ENCODE data around the gene ENHO. TPM values are rescaled to one million over a fixed set of nuclear protein-coding genes. Genes with fewer than 3 reads are reported as not detected.
"Not testable (repeated sequence)": the region's sequence is repeated elsewhere in the genome, so short reads cannot be mapped to it uniquely, and the experiment has no call there.

ENHO gene
- total RNA-seq, 1 donor: not detected

GRCh38 chr9:34484678-34485077 lies 38.1 kb downstream of the ENHO start:
- DNase-seq (ENCODE audit: low read depth): no peak
- TF ChIP-seq, protein P1, sequence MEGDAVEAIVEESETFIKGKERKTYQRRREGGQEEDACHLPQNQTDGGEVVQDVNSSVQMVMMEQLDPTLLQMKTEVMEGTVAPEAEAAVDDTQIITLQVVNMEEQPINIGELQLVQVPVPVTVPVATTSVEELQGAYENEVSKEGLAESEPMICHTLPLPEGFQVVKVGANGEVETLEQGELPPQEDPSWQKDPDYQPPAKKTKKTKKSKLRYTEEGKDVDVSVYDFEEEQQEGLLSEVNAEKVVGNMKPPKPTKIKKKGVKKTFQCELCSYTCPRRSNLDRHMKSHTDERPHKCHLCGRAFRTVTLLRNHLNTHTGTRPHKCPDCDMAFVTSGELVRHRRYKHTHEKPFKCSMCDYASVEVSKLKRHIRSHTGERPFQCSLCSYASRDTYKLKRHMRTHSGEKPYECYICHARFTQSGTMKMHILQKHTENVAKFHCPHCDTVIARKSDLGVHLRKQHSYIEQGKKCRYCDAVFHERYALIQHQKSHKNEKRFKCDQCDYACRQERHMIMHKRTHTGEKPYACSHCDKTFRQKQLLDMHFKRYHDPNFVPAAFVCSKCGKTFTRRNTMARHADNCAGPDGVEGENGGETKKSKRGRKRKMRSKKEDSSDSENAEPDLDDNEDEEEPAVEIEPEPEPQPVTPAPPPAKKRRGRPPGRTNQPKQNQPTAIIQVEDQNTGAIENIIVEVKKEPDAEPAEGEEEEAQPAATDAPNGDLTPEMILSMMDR (IDR thresholded peaks at IDR 0.05; ENCODE audit: insufficient read depth, low read depth, low read length): no peak
- no peak overlapping the region for H3K4me3 ChIP-seq (ENCODE audit: low read depth, low read length)

DNA sequence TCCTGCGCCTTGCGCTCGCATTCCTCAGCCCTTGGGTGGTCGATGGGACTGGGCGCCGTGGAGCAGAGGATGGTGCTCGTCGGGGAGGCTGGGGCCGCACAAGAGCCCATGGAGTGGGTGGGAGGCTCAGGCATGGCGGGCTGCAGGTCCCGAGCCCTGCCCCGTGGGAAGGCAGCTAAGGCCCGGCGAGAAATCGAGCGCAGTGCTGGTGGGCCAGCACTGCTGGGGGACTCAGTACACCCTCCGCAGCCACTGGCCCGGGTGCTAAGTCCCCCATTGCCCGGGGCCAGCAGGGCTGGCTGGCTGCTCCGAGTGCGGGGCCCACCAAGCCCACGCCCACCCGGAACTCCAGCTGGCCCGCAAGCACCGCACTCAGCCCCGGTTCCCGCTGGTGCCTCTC lies 40.0 kb downstream of the ENHO start:
- not testable (repeated sequence) for H3K4me3 ChIP-seq (ENCODE audit: low read depth, low read length); DNase-seq (ENCODE audit: low read depth)

- not testable (repeated sequence) for H3K4me3 ChIP-seq (ENCODE audit: low read depth, low read length); DNase-seq (ENCODE audit: low read depth)
Measured at GRCh38 chr9:34481620-34482019, 41.2 kb downstream of the ENHO start.

DNA sequence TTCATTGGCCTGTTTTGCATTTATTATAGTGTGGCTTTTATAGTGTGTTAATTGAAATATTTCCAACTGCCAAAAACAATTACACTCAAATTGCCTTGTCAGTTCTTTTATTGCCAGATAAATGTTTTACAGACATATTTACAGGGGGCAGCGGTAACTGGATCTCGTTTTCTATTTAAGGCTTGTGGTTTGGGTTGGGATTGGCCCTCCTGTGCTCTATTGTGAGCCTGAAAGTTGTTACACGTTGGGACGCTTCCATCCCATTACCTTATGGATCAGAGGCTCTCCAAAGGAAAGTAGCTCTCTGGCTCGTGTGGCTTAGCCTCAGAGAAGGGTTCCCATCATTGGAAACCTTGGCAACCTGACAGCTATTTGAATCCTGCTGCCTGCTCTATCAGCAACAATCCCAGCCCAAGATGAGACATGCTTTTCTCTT lies 43.3 kb downstream of the ENHO start:
- no peak for DNase-seq (ENCODE audit: low read depth)
- TF ChIP-seq, protein P1 (IDR thresholded peaks at IDR 0.05; ENCODE audit: insufficient read depth, low read depth, low read length): no peak
- H3K4me3 ChIP-seq (ENCODE audit: low read depth, low read length): no peak overlapping the region

DNA sequence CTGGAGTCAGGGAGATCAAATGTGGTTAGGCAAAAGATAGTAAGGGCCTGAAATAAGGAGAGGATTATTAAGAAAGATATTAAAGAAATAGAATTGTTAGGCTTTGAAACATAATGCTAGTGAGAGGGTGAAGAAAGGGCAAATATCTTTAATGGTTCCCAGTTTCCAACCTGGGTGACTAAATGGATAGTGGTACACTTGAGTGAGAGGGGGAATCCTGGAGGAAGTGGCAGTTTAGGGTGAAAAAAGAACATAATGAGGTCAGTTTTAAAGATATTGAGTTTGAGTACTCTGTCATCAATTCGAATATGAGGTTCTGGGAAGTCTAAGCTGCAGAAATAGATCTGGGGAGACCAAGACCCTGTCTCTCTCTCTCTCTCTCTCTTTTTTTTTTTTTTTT lies 45.2 kb downstream of the ENHO start:
- H3K4me3 ChIP-seq (ENCODE audit: low read depth, low read length): no peak overlapping the region
- no peak for DNase-seq (ENCODE audit: low read depth)
- TF ChIP-seq, protein P1 (IDR thresholded peaks at IDR 0.05; ENCODE audit: insufficient read depth, low read depth, low read length): no peak

- no peak for DNase-seq (ENCODE audit: low read depth)
- TF ChIP-seq, protein P1 (IDR thresholded peaks at IDR 0.05; ENCODE audit: insufficient read depth, low read depth, low read length): no peak
- no peak overlapping the region for H3K4me3 ChIP-seq (ENCODE audit: low read depth, low read length)
Measured at GRCh38 chr9:34475097-34475496, 47.7 kb downstream of the ENHO start.

Small RNA genes within 50 kb of the gene (small RNA-seq; reads per million reads assigned to genes)
- gene RN7SKP24: not detected

Other genes with a start within 250 kb of the ENHO start
- gene KIF24, start 193.7 kb downstream of the ENHO start, total RNA-seq: 2.6 and 3.5 TPM in 2 replicates
- 21.6 and 30.2 TPM in 2 replicates for gene NUDT2, start 193.4 kb downstream of the ENHO start, total RNA-seq
- gene MYORG, start 146.1 kb downstream of the ENHO start, total RNA-seq: 0.64 and 1.3 TPM in 2 replicates
- 9.3 and 9.9 TPM in 2 replicates for gene FAM219A, start 64.4 kb downstream of the ENHO start, total RNA-seq
- under 0.01 TPM in 1 of 2 replicates, not detected in the other for gene DNAI1, start 64.2 kb downstream of the ENHO start, total RNA-seq
- gene CNTFR, start 66.7 kb upstream of the ENHO start, total RNA-seq: not detected in 2 replicates
- gene RPP25L, start 89.1 kb upstream of the ENHO start, total RNA-seq: 14.7 and 14.8 TPM in 2 replicates
- gene DCTN3, start 97.5 kb upstream of the ENHO start, total RNA-seq: 70.8 and 102 TPM in 2 replicates
- 0.32 TPM in 1 of 2 replicates, not detected in the other for gene ARID3C, start 106.1 kb upstream of the ENHO start, total RNA-seq
- gene SIGMAR1, start 114.8 kb upstream of the ENHO start, total RNA-seq: 71.7 and 76.7 TPM in 2 replicates
- 34.1 and 36.7 TPM in 2 replicates for gene GALT, start 123.7 kb upstream of the ENHO start, total RNA-seq
- 8.2 and 14.8 TPM in 2 replicates for gene IL11RA, start 129.2 kb upstream of the ENHO start, total RNA-seq
- not detected in 2 replicates for gene CCL27, start 139.7 kb upstream of the ENHO start, total RNA-seq
- not detected in 2 replicates for gene CCL19, start 168.3 kb upstream of the ENHO start, total RNA-seq
- not detected in 2 replicates for gene CCL21, start 187.1 kb upstream of the ENHO start, total RNA-seq